Measurements from ENCODE around the gene ZNF45. TPM values are rescaled to one million over a fixed set of nuclear protein-coding genes. Genes with fewer than 3 reads are reported as not detected.
A peak's percentile ranks its signal among the peaks of the same experiment; 100 is the strongest.
"Not testable (repeated sequence)": the region's sequence is repeated elsewhere in the genome, so short reads cannot be mapped to it uniquely, and the experiment has no call there.

Gene ZNF45
- total RNA-seq (2014; rRNA removed; shearing (Covaris generic)), result 7.4 and 10.1 TPM in 2 replicates

DNA sequence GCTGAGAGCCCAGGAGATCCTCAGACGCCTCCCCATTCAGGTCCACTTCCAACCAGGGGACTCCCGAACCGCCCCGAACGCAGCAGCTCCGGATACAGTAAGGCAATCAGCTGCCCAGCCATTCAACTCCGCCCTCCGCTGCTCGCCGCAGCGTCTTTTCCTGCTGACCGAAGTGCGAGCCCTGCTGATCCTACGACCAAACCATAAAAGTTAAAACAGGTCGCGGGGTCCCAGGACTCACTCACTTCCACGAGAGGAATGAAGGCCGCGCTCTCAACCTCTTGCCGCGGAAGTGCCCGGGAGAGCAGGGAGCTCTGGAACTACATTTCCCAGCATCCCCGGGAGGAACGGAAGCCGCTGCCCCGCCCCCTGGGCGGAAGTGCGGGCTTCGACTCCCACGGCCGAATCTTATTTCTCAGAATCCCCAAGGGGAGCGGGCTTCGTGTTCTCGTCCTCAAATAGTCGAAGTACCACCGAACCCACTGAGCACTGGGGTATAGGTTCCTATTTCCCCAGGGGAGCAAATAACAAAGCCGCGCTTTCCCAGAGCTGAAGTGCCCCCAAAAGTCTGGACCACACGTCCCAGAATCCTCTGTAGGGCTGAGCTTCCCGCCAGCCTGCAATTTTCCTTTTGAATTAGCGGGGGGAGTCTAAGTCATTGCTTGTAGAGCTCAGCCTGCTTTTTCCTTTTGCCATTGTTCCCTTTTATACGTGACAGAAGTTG is at the start of gene ZNF45:
Gene ZNF45, minus strand, starts transcription at position 298 of the 724 bp plus-strand sequence. CDS start 13,097 bp downstream, outside the sequence.
- peak; percentile 67 for DNase-seq (ENCODE audit: low spot score)

DNA sequence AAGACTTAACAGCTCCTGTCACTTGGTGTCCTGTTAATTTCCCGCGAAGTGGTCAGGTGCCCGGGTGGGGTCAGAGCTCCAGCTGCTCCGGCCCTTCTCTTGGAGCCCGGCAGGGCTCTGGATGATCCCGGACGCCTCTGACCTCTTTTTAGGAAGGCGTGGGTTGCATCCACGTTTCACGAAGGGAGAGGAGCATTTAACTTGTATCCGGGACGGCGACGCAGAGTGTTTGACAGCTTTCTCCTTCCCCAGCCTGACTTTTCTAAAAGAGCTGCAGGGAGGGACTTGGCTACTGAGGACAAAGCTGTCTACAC is 49.6 kb upstream of the ZNF45 start:
- no peak for DNase-seq (ENCODE audit: low spot score)

DNA sequence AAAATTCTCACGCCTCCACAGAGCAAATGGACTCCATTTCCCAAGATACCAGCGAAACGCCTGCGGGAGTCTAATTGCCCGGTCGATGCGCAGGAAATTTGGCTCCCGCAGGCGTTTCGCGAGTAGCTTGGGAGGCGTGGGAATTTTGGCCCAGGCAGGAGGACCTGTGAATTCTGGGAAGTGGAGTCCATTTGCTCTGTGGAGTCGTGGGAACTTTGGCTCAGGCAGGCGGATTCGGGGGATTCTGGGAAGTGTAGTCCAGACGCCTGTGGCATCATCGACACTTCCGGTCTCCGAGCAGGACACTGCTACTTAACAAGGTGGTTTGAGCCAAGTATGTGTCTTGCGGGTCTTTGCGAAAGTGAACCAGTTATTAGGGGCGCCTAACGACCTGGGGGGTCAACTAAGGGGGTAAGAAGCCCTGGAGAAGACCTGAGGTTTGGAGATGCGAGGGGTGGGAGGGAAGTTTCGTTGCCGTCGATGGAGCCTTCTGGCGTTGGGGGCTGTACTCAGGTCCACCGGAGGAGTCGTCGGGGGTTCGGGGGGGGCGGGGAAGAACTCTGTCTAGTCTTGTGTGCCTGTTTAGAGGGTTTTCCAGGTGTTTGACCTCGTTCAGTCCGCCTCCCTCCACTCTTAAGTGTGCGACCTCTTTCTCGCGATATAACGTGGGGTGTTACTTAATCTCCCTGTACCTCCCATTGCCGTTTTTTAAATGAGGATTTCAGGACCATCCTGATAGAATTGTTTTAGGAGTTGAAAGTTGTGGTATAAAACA is 49.0 kb upstream of the ZNF45 start, which contains the start of gene ZNF155:
Gene ZNF155, plus strand, starts transcription at position 277 of the 775 bp plus-strand sequence. CDS start 4,356 bp downstream, outside the sequence.
- DNase-seq (ENCODE audit: low spot score), result peak; percentile 91

DNA sequence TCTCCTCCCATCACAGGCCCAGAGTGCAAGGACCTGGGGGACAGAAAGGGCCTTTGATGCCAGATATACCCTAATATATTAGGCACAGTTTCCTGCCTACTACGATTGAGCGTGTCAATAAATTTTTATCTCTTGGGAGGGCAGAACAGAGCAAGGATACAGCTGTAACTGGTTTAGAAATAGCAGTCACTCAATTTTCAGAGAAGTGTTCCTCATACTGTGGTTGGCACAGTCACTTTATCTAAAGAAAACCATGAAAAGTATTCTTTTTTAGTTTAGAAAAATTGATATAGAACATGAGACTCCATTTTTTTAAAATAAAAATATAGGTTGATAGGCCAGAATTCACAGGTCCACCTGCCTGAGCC is 48.4 kb upstream of the ZNF45 start:
- no peak for DNase-seq (ENCODE audit: low spot score)

DNA sequence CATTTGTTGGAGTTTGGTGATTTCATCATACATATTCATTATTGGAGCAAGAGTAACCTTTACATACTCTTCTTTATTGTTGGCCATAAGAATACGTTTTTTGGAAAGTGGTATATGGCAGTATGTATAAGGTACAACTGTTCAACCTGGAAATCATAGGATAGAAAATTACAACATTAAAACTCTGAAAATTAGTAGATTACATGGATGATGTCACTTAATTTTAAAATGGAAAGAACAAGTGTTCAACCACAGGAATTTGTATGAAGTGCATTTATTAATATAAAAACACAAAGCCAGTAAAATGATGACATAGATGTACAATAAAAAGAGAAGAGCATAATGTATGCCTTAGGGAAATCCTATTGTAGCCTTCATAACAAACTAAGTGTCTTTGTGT is 41.6 kb upstream of the ZNF45 start:
- DNase-seq (ENCODE audit: low spot score), result no peak

DNA sequence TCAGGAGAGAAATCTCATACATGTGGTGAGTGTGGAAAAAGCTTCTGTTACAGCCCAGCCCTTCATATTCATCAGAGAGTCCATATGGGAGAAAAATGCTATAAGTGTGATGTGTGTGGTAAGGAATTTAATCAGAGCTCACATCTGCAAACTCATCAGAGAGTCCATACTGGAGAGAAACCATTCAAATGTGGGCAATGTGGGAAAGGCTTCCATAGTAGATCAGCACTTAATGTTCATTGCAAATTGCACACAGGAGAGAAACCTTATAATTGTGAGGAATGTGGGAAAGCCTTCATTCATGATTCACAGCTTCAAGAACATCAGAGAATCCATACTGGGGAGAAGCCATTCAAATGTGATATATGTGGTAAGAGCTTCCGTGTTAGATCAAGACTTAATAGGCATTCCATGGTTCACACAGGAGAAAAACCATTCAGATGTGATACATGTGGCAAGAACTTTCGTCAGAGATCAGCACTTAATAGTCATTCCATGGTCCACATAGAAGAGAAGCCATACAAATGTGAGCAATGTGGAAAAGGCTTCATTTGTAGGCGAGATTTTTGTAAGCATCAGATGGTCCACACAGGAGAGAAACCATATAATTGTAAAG is 31.1 kb upstream of the ZNF45 start:
- DNase-seq (ENCODE audit: low spot score), result no peak

DNA sequence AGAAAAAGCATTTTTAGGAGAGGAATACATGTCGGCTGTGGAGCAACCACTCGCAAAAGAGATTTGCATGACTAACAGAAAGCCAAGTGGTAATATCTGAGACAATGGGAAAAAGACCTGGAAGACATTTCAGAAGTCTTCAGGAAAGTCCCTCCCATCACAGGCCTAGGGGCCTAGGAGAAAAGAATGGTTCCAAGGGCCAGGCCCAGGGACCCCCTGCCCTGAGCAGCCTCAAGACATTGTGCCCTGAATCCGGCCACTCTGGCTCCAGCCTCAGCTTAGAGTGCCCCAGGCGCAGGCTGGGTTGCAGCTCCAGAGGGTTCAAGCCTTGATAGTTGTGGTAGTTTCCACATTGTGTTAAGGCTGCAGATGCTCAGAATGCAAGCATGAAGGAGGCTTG is 25.3 kb upstream of the ZNF45 start:
- DNase-seq (ENCODE audit: low spot score), result no peak

DNA sequence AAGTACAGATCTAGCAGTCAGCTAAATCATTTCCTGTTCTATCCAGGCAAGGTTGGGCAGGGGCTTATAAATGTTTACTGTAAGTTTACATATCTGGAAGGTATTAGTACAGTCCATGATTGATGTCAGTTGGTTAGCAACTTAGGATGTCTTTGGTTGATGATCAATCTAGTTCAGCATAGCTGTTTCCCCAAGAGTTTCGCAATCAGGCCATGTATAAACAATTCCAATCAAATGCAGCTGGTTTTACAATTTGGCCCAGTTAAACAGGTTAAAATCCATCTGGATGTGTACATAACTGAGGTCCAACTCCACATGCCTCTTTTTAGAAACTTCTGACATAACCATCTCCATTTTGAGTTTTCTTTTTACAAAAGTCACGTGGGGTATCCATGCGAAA is 22.8 kb upstream of the ZNF45 start:
- no peak for DNase-seq (ENCODE audit: low spot score)

DNA sequence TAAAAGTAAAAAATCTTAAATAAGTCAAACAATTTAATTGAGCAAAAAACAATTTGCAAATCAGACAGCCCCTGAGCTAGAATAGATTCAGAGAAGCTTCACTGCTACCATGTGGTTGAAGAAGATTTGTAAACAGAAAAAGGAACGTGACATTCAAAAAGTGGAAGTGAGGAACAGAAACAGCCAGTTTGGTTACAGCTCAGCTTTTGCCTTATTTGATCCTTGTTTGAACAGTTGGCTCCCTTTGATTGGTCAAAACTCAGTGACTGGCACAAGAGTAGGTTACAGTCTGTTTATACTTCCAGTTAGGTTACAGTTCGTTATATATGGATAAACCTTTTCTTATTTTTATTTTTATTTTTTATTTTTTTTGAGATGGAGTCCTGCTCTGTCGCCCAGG is 21.7 kb upstream of the ZNF45 start:
- no peak for DNase-seq (ENCODE audit: low spot score)

DNA sequence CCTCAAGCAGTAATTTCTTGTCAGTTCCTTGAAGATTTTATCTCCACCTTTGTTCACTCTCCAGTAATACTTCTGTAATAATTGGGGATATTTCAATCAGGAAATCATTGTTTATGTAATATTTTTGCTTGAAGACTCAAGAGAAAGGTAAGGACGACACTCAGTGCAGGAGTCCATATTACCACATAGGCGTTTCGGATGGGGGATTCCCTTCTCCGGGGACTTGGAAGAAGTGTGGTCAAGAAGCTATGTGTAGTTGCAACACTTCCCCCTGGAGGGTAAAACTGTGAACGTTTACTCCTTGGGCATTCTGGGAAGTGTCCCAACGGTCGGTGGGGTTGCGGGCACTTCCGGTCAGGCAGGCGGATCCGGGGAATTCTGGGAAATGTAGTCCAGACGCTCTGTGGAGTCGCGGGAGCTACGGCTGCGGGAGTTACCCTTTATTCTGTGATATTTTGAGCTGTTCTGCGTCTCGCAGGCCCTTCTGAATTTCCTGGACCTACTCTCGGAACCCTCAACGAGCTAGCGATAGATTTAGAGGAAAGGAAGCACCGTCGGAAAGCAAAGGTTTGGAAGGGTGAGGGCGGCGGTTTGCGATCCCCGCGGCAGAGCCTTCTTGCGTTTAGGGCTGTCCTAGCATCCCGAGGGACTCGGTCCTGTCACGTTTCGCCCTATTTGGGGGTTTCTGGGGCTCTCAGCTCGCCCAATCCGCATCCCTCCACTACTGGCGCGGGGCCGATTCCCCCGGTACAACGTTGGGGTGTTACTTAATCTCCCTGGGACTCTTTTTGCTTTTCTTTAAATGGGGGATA is 16.0 kb upstream of the ZNF45 start, which contains the start of gene ZNF221:
Gene ZNF221, plus strand, starts transcription at position 395 of the 812 bp plus-strand sequence. CDS start 11,499 bp downstream, outside the sequence.
- peak; percentile 92 for DNase-seq (ENCODE audit: low spot score)

DNA sequence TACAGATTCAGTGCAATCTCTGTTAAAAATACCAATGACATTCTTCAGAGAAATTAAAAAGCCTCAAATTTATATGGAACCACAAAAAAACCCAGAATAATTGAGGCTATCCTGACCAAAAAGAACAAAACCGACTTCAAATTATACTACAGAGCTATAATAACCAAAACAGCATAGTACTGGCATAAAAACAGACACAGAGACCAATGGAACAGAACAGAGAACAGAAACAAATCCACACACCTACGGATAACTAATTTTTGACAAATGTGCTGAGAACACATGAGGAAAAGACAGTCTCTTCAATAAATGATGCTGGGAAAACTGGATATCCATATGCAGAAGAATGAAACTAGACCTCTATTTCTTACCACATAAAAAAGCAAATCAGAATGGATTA is 14.7 kb upstream of the ZNF45 start:
- DNase-seq (ENCODE audit: low spot score), result not testable (repeated sequence)

DNA sequence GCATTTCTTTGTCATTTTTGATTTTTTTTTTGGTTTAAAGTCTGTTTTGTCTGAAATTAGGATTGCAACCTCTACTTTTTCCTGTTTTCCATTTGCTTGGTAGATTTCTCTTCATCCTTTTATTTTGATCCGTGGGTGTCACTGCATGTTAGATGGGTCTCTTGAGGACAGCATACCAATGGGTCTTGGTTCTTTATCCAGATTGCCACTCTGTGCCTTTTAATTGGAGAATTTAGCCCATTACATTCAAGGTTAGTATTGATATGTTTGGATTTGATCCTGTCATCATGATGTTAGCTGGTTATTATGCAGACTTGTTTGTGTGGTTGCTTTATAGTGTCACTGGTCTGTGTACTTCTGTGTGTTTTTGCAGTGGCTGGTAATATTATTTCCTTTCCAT is 12.3 kb upstream of the ZNF45 start:
- DNase-seq (ENCODE audit: low spot score), result not testable (repeated sequence)

DNA sequence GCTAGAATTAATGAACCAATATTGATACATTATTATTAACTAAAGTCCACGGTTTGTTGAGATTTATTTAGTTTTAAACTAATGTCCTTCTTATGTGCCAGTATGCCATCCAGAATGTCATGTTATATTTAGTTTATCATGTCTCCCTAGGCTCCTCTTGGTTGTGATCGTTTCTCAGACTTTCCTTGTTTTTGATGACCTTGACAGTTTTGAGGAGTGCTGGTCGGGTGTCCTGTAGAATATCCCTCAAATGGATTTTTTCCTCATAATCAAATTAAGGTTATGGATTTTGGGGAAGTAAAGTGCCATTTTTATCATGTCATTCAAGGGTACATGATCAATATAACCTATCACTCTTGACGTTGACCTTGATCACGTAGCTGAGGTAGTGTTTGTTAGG is 6.1 kb upstream of the ZNF45 start:
- DNase-seq (ENCODE audit: low spot score), result no peak

DNA sequence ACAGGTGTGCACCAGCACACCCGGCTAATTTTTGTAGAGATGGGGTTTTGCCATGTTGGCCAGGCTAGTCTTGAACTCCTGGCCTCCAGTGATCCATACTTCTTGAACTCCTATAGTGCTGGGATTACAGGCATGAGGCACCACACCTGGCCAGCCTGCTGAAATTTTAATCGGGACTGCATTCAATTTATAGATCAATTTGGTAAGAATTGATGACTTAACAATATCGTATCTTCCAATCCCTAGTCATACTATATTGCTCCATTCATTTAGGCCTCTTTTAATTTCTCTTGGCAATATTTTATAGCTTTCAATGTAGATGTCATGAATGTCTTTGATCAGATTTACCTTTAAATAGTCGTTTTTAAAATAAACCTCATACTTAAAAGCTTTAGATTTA is 5.6 kb upstream of the ZNF45 start:
- no peak for DNase-seq (ENCODE audit: low spot score)

DNA sequence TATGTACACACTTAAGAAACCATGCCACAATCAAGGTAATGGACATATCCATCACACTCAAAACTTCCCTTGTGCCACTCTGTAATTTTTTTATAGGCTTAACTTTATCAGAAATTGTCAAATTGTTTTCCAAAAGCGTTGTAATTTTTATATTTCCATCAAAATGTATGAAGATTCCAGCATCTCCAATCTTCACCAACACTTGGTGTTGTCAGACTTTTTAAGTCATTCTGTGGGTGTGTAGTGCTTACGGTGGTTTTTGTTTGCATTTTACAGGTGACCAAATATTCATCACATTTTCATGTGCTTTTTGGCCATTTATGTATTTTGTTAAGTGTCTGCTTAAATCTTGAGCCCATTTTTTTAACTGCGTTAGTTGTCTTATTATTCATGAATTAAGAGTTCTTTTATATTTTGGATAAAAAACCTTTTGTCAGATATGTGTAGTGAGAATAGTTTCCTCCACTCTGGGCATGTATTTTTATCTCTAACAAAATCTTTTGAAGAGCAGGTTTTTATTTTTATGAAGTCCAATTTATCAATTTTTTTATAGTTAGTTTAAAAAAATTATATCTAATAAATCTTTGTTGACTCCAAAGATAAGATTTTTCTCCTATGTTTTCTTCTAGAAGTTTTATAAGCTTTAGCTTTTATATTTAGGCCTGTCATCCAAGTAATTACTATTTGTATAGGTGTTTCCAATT is 4.6 kb upstream of the ZNF45 start:
- no peak for DNase-seq (ENCODE audit: low spot score)

DNA sequence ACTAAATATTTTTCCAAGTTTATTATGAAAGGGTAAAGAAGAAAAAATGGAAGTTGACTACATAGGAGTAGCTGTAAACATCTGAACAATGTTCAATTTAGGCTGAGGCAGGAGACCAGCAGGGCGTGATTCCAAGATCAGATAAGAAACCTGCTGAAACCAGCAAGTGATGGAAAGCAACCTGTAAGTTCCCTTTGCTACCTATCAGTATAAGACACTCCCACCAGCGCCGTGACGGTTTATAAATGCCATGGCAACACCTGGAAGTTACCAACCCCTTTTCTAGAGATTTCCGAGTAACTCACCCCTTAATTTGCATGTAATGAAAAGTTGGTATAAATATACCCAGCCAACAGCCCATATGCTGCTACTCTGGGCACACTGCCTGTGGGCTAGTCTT is 1.1 kb upstream of the ZNF45 start:
- no peak for DNase-seq (ENCODE audit: low spot score)

DNA sequence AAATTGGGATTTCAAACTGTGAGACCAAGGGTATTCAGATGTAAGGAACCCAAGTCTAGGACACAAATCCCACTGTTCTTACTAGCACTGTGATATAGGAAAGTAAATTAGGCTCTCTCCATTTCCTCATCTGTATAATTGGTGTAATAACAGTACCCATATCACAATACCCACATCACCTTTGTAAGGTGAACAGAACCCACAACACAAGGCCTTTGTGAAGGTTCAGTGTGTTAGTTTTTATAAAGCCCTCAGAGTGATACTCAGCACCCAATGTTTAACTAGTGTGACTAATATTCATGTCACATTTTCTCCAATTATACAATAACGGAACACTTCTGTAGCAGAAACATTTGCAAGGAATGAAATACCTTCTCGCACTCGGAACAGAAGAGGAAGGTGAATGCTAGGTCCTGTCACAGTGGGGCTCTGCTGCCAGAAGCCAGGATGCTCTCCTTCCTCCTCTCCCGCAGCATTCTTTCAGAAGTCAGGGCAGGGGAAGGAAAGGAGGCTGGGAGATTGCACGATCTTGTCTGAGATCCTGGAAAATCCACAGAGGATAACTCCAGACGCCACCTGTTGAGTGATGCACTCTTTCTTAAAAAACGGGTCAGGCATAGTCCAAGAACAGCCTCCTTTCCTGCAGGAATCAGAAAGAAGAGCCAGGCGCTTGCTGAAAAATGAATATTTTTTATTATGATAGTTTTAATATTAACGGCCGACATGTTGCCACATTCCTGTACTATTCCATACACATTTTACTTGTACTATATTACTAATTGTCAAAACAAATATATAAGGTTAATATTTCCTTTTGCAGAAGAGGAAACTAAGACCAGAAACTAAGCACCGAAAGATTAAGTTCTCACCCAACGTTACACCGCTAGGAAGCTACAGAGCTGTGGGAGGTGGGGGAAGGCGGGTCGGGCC is 762 bp downstream of the ZNF45 start:
- DNase-seq (ENCODE audit: low spot score), result no peak

DNA sequence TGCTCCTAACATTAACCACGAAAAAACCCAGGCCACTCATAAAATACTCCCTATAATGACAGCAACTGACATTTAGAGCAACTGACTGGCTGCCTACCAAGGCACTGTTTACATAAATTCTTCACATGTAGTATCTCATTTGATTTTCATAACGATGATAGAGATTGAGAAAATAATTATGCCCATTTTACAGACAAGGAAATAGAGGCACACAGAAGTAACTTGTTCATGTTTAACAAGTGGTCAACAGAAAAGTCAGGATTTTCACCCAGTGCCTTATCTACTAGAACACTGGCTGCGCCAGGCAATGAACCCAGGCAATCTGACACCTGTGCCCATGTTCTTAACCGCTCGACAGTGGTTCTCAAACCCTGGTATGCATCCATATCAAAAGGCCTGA is 6.3 kb downstream of the ZNF45 start:
- no peak for DNase-seq (ENCODE audit: low spot score)

DNA sequence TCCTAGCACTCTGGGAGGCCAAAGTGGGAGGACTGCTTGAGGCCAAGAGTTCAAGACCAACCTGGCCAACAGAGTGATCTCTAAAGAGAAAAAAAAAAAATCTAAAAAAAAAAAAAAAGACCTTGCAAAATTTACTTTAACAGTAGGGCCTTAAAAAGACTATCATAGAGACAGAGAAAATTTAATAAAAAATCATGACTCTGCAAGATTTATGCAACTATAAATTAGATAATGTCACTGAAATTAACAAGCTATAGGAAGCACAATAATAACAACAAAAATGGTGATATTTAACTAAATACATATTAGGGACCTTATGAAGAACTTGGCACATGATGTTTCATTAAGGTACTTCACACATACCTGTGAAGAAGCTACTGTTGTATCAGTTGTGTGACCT is 11.2 kb downstream of the ZNF45 start:
- no peak for DNase-seq (ENCODE audit: low spot score)

DNA sequence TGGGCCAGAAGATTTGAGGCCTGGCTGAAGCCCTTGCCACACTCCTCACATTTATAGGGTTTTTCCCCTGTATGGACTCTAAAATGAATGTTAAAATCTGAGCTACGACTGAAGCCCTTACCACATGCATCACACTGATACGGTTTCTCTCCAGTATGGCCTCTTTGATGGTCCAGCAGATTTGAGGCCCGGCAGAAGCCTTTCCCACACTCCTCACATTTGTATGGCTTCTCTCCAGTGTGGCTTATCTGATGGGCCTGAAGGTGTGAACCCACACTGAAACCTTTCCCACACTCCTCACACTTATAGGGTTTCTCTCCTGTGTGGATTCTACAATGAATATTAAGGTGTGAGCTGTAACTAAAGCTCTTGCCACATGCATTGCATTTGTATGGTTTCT is 21.0 kb downstream of the ZNF45 start:
- DNase-seq (ENCODE audit: low spot score), result no peak

Measured in H4 (cell line).